ENCODE measurements around the gene PPP5C. TPM values are rescaled to one million over a fixed set of nuclear protein-coding genes. Genes with fewer than 3 reads are reported as not detected.

Gene PPP5C
- total RNA-seq, 1 experiment from 2014 or later, result 102 TPM

- H3K27ac ChIP-seq (ENCODE audit: low read depth, low read length), result no peak overlapping the region
- no peak overlapping the region for H3K4me2 ChIP-seq (ENCODE audit: low read length)
- H3K9me3 ChIP-seq (ENCODE audit: control insufficient read depth in 1 of 2, insufficient read depth in 1 of 2, low read depth in 1 of 2, low read length in 2 of 2), result no peaks in the 10 kb centered on the region
- H3K79me2 ChIP-seq (ENCODE audit: insufficient read depth, low read length), result peaks cover 45% of the 10 kb centered on the region
- H3K9ac ChIP-seq (ENCODE audit: low read length), result no peak overlapping the region
- H3K9me2 ChIP-seq (ENCODE audit: insufficient read depth), result no peaks in the 10 kb centered on the region
- DNase-seq (ENCODE audit: low read depth, low spot score) (no peak), ATAC-seq (no peak)
- ChIA-PET CTCF (no interaction called here), POLR2A (no interaction called here), RAD21 (ENCODE audit: low non-redundant PET in 1 of 2, low total read pairs in 2 of 2, uncharacterized antibody in 2 of 2, unreplicated experiment in 2 of 2) (no interaction called here)
- H3K4me1 ChIP-seq (ENCODE audit: control insufficient read depth in 1 of 2, insufficient read depth in 2 of 2, low read length in 2 of 2), result no peaks in the 10 kb centered on the region
- TF ChIP-seq JUND (IDR thresholded peaks at IDR 0.05), result no peak
- TF ChIP-seq, protein P1, sequence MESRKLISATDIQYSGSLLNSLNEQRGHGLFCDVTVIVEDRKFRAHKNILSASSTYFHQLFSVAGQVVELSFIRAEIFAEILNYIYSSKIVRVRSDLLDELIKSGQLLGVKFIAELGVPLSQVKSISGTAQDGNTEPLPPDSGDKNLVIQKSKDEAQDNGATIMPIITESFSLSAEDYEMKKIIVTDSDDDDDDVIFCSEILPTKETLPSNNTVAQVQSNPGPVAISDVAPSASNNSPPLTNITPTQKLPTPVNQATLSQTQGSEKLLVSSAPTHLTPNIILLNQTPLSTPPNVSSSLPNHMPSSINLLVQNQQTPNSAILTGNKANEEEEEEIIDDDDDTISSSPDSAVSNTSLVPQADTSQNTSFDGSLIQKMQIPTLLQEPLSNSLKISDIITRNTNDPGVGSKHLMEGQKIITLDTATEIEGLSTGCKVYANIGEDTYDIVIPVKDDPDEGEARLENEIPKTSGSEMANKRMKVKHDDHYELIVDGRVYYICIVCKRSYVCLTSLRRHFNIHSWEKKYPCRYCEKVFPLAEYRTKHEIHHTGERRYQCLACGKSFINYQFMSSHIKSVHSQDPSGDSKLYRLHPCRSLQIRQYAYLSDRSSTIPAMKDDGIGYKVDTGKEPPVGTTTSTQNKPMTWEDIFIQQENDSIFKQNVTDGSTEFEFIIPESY (IDR thresholded peaks at IDR 0.05; ENCODE audit: extremely low read depth, insufficient replicate concordance, low read length), result no peak
- TF ChIP-seq POLR2AphosphoS5 (IDR thresholded peaks at IDR 0.05; ENCODE audit: low read depth, low read length), result no peak
- TF ChIP-seq ELF1 (IDR thresholded peaks at IDR 0.05; ENCODE audit: borderline replicate concordance, low read depth), result no peak
- TF ChIP-seq SIN3A (IDR thresholded peaks at IDR 0.05; ENCODE audit: low read depth), result no peak
- no peak for TF ChIP-seq SRF (IDR thresholded peaks at IDR 0.05; ENCODE audit: low read depth)
- TF ChIP-seq CEBPB (IDR thresholded peaks at IDR 0.05; ENCODE audit: low read depth), result no peak
- TF ChIP-seq RAD21 (IDR thresholded peaks at IDR 0.05; ENCODE audit: low read depth), result no peak
- TF ChIP-seq ZFX (IDR thresholded peaks at IDR 0.05), result no peak
- no peak for TF ChIP-seq CTCF (IDR thresholded peaks at IDR 0.05 in 2 of 3, conservative IDR thresholded peaks at IDR 0.05 in 1 of 3; ENCODE audit: borderline replicate concordance in 1 of 3, insufficient read depth in 1 of 3, low read depth in 2 of 3, low read length in 2 of 3)
- TF ChIP-seq SP1 (IDR thresholded peaks at IDR 0.05; ENCODE audit: low read depth), result no peak
- TF ChIP-seq EZH2phosphoT487 (IDR thresholded peaks at IDR 0.05; ENCODE audit: borderline replicate concordance), result no peak
- TF ChIP-seq EGR1 (IDR thresholded peaks at IDR 0.05; ENCODE audit: low read depth), result no peak
- TF ChIP-seq CBX3 (IDR thresholded peaks at IDR 0.05; ENCODE audit: low read depth), result no peak
- TF ChIP-seq, protein P2, sequence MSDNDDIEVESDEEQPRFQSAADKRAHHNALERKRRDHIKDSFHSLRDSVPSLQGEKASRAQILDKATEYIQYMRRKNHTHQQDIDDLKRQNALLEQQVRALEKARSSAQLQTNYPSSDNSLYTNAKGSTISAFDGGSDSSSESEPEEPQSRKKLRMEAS (IDR thresholded peaks at IDR 0.05), result no peak
- TF ChIP-seq EZH2 (IDR thresholded peaks at IDR 0.05), result no peak
- H3K4me3 ChIP-seq (replicated peaks in 1 of 2; ENCODE audit: low read depth in 1 of 2, low read length in 2 of 2), result no peak overlapping the region
- H3K36me3 ChIP-seq (ENCODE audit: control insufficient read depth in 1 of 2, insufficient read depth in 2 of 2, low read length in 2 of 2), result peaks cover 48 to 71% of the 10 kb centered on the region in 2 experiments
- intact Hi-C loops (cut with micrococcal nuclease), result no loop called here
- H4K20me1 ChIP-seq (ENCODE audit: insufficient read depth), result 0 out of 2 replicates have a peak, but pooled peaks cover 7% of the 10 kb centered on the region
- BruUV-seq (replicated peaks), result no TSS peak
- no peaks in the 10 kb centered on the region for H3K27me3 ChIP-seq (ENCODE audit: insufficient read depth, low read length)
- H2AFZ ChIP-seq (ENCODE audit: low read depth, low read length, poor library complexity, severe bottlenecking), result no peak overlapping the region
These were observed 33.8 kb downstream of the PPP5C start for GRCh38 chr19:46380690-46381089.

Measured in HCT116 (cell line).